ENCODE results near the gene TBC1D2.

Gene TBC1D2

GRCh38 chr9:98226516-98226915, 28.9 kb downstream of the TBC1D2 start:
- Mint-ChIP-seq H3K9me3 (no peaks in the 10 kb centered on the region), H3K27ac (no peak overlapping the region), H3K4me1 (peaks cover 0 to 1% of the 10 kb centered on the region in 2 donors), H3K4me3 (no peak overlapping the region), H3K27me3 (no peaks in the 10 kb centered on the region), H3K36me3 (peaks cover 0 to 7% of the 10 kb centered on the region in 2 donors)
- no peak for ATAC-seq (replicated peaks)
- no peak for DNase-seq

- Mint-ChIP-seq H3K36me3 (peaks cover 0 to 4% of the 10 kb centered on the region in 2 donors), H3K27me3 (no peaks in the 10 kb centered on the region), H3K4me3 (no peak overlapping the region), H3K27ac (no peak overlapping the region), H3K9me3 (no peaks in the 10 kb centered on the region), H3K4me1 (no peaks in the 10 kb centered on the region)
- DNase-seq, result no peak
- no peak for ATAC-seq (replicated peaks)
These were observed 30.4 kb downstream of the TBC1D2 start for GRCh38 chr9:98225015-98225442.

GRCh38 chr9:98222885-98223691, 32.4 kb downstream of the TBC1D2 start:
- no peaks in the 10 kb centered on the region for H3K36me3 Mint-ChIP-seq
- H3K4me3 Mint-ChIP-seq, result no peak overlapping the region
- H3K27me3 Mint-ChIP-seq, result no peaks in the 10 kb centered on the region
- no peaks in the 10 kb centered on the region for H3K9me3 Mint-ChIP-seq
- ATAC-seq (replicated peaks), result no peak
- no peaks in the 10 kb centered on the region for H3K4me1 Mint-ChIP-seq
- H3K27ac Mint-ChIP-seq, result peak overlapping the region; percentile 32
- DNase-seq, result no peak

- DNase-seq (no peak), ATAC-seq (replicated peaks) (no peak)
- Mint-ChIP-seq H3K36me3 (no peaks in the 10 kb centered on the region), H3K27ac (no peak overlapping the region), H3K4me3 (no peak overlapping the region), H3K4me1 (no peaks in the 10 kb centered on the region), H3K27me3 (no peaks in the 10 kb centered on the region), H3K9me3 (no peaks in the 10 kb centered on the region)
These were observed 34.5 kb downstream of the TBC1D2 start for GRCh38 chr9:98220911-98221310.

- DNase-seq, result no peak
- Mint-ChIP-seq H3K36me3 (peaks cover 0 to 5% of the 10 kb centered on the region in 2 donors), H3K27ac (no peak overlapping the region)
These were observed 35.6 kb downstream of the TBC1D2 start for GRCh38 chr9:98219794-98220370.

GRCh38 chr9:98219364-98219716, 36.1 kb downstream of the TBC1D2 start:
- H3K27me3 Mint-ChIP-seq, result no peaks in the 10 kb centered on the region
- no peak for ATAC-seq (replicated peaks)
- H3K4me1 Mint-ChIP-seq, result no peaks in the 10 kb centered on the region
- H3K9me3 Mint-ChIP-seq, result no peaks in the 10 kb centered on the region
- no peak for DNase-seq
- peaks cover 0 to 7% of the 10 kb centered on the region in 2 donors for H3K36me3 Mint-ChIP-seq
- H3K4me3 Mint-ChIP-seq, result no peak overlapping the region
- no peak overlapping the region for H3K27ac Mint-ChIP-seq

More at GRCh38 chr9:98219794-98220370, 35.6 kb downstream of the TBC1D2 start:
- Mint-ChIP-seq H3K27me3 (no peaks in the 10 kb centered on the region), H3K4me3 (no peak overlapping the region), H3K9me3 (no peaks in the 10 kb centered on the region), H3K4me1 (no peaks in the 10 kb centered on the region)
- ATAC-seq (replicated peaks), result no peak

- Mint-ChIP-seq H3K27me3 (no peaks in the 10 kb centered on the region), H3K9me3 (no peaks in the 10 kb centered on the region), H3K36me3 (peaks cover 0 to 7% of the 10 kb centered on the region in 2 donors), H3K27ac (no peak overlapping the region), H3K4me1 (no peaks in the 10 kb centered on the region), H3K4me3 (no peak overlapping the region)
- ATAC-seq (replicated peaks) (no peak), DNase-seq (no peak)
These were observed 36.7 kb downstream of the TBC1D2 start for GRCh38 chr9:98218562-98219363.

- Mint-ChIP-seq H3K4me3 (no peak overlapping the region), H3K9me3 (no peaks in the 10 kb centered on the region), H3K27ac (no peak overlapping the region), H3K36me3 (peaks cover 2 to 7% of the 10 kb centered on the region in 2 donors), H3K4me1 (no peaks in the 10 kb centered on the region), H3K27me3 (no peaks in the 10 kb centered on the region)
- peak in 1 of 2 donors; percentile 38 for ATAC-seq (replicated peaks)
- no peak for DNase-seq
These were observed 38.2 kb downstream of the TBC1D2 start for GRCh38 chr9:98217255-98217654.

GRCh38 chr9:98216391-98216790, 39.1 kb downstream of the TBC1D2 start:
- ATAC-seq (replicated peaks), result no peak
- Mint-ChIP-seq H3K4me3 (no peak overlapping the region), H3K4me1 (no peaks in the 10 kb centered on the region), H3K36me3 (peaks cover 2 to 7% of the 10 kb centered on the region in 2 donors), H3K27me3 (no peaks in the 10 kb centered on the region), H3K27ac (no peak overlapping the region), H3K9me3 (no peaks in the 10 kb centered on the region)
- DNase-seq, result no peak

GRCh38 chr9:98215821-98216220, 39.6 kb downstream of the TBC1D2 start:
- Mint-ChIP-seq H3K4me3 (no peak overlapping the region), H3K27me3 (no peaks in the 10 kb centered on the region), H3K9me3 (no peaks in the 10 kb centered on the region), H3K27ac (no peak overlapping the region), H3K4me1 (no peaks in the 10 kb centered on the region), H3K36me3 (peaks cover 2 to 7% of the 10 kb centered on the region in 2 donors)
- DNase-seq (no peak), ATAC-seq (replicated peaks) (no peak)

- Mint-ChIP-seq H3K27me3 (no peaks in the 10 kb centered on the region), H3K27ac (no peak overlapping the region), H3K36me3 (peaks cover 2 to 7% of the 10 kb centered on the region in 2 donors), H3K9me3 (no peaks in the 10 kb centered on the region), H3K4me1 (no peaks in the 10 kb centered on the region), H3K4me3 (no peak overlapping the region)
- DNase-seq (no peak), ATAC-seq (replicated peaks) (no peak)
These were observed 40.2 kb downstream of the TBC1D2 start for GRCh38 chr9:98215271-98215670.

- H3K36me3 Mint-ChIP-seq, result peaks cover 2 to 7% of the 10 kb centered on the region in 2 donors
- ATAC-seq (replicated peaks), result no peak
- no peak overlapping the region for H3K27ac Mint-ChIP-seq
These were observed 40.6 kb downstream of the TBC1D2 start for GRCh38 chr9:98214811-98215210.

GRCh38 chr9:98211260-98211659, 44.2 kb downstream of the TBC1D2 start:
- ATAC-seq (replicated peaks) (no peak), DNase-seq (no peak)
- Mint-ChIP-seq H3K27ac (no peak overlapping the region), H3K4me1 (no peaks in the 10 kb centered on the region), H3K36me3 (peaks cover 2 to 7% of the 10 kb centered on the region in 2 donors), H3K9me3 (no peaks in the 10 kb centered on the region), H3K4me3 (no peak overlapping the region), H3K27me3 (no peaks in the 10 kb centered on the region)

More at GRCh38 chr9:98214811-98215210, 40.6 kb downstream of the TBC1D2 start:
- no peak overlapping the region for H3K4me3 Mint-ChIP-seq
- no peak for DNase-seq
- H3K4me1 Mint-ChIP-seq, result no peaks in the 10 kb centered on the region
- no peaks in the 10 kb centered on the region for H3K9me3 Mint-ChIP-seq
- H3K27me3 Mint-ChIP-seq, result no peaks in the 10 kb centered on the region

GRCh38 chr9:98210435-98210834, 45.0 kb downstream of the TBC1D2 start:
- DNase-seq (no peak), ATAC-seq (replicated peaks) (no peak)
- Mint-ChIP-seq H3K27me3 (no peaks in the 10 kb centered on the region), H3K4me1 (peaks cover 2 to 4% of the 10 kb centered on the region in 2 donors), H3K36me3 (peaks cover 2 to 7% of the 10 kb centered on the region in 2 donors), H3K27ac (no peak overlapping the region), H3K9me3 (no peaks in the 10 kb centered on the region), H3K4me3 (no peak overlapping the region)

Data from stimulated activated naive B cell treated with anti-CD40 and anti-IgM and Interleukin-4, amounts not matched to agents 10 μg/mL and 1 μg/mL and 100 μg/mL, for 72 hours (primary cell).